T-cell (primary cell): ENCODE measurements around the gene SPATC1L. TPM values are rescaled to one million over a fixed set of nuclear protein-coding genes. Genes with fewer than 3 reads are reported as not detected.
A peak's percentile ranks its signal among the peaks of the same experiment; 100 is the strongest.

Source experiments
- ATAC-seq, 4 experiments: fragments of 200-7000 bp in 3 of 4; fragments of 150-1000 bp in 1 of 4; cut with Tn5 transposase; replicated peaks in 1 of 4; 1 replicate in 3 of 4; 2 replicates in 1 of 4; pipeline ENCODE4 v1.10.0; 2021; ENCODE audit warnings: moderate library complexity in 3 of 4, mild to moderate bottlenecking in 2 of 4, moderate number of reproducible peaks in 1 of 4
- CTCF ChIA-PET, 2 donors: fragments of 300-600 bp; sonication (Branson Sonifier 250); formaldehyde crosslinking; loops; one replicate each; lab custom pipeline; 2022; ENCODE audit warnings: antibody characterized with exemption in 2 of 2; lab: Charles Lee
- POLR2A ChIA-PET, 2 donors: fragments of 300-600 bp; sonication (Branson Sonifier 250); formaldehyde crosslinking; loops; one replicate each; lab custom pipeline; 2022; ENCODE audit warnings: antibody characterized with exemption in 2 of 2; lab: Charles Lee
- DNase-seq, 35 experiments: peaks; one replicate each; pipeline versions ENCODE4 v3.0.0 to v3.0.0-alpha.2; 2013 to 2023
- H3K27ac ChIP-seq: one replicate; pipeline ENCODE4 v1.5.1; 2013; ENCODE audit warnings: low read length
- H3K27me3 ChIP-seq, 2 experiments: replicated peaks in 1 of 2; 1 replicate in 1 of 2; 2 replicates in 1 of 2; pipeline versions ENCODE4 v1.6.1 to v1.7.0; 2013; ENCODE audit warnings: low read length in 1 of 2, mixed read lengths in 1 of 2; ENCODE audit not compliant: control insufficient read depth in 2 of 2, insufficient read depth in 2 of 2; ENCODE audit errors: extremely low read depth in 1 of 2
- H3K36me3 ChIP-seq, 2 donors: 1 replicate in 1 of 2; 2 replicates in 1 of 2; pipeline versions ENCODE4 v1.6.1 to v1.7.0; 2013; ENCODE audit warnings: low read length in 1 of 2; ENCODE audit not compliant: control insufficient read depth in 2 of 2, insufficient read depth in 1 of 2; ENCODE audit errors: extremely low read depth in 1 of 2
- H3K4me1 ChIP-seq, 2 experiments: 1 replicate in 1 of 2; 2 replicates in 1 of 2; pipeline versions ENCODE4 v1.6.1 to v1.7.0; 2013; ENCODE audit warnings: low read length in 2 of 2, mixed read lengths in 1 of 2; ENCODE audit not compliant: insufficient read depth in 2 of 2, control insufficient read depth in 1 of 2; ENCODE audit errors: extremely low read depth in 1 of 2
- H3K4me3 ChIP-seq, 2 donors: 1 replicate in 1 of 2; 2 replicates in 1 of 2; pipeline versions ENCODE4 v1.5.1 to v1.7.0; 2013; ENCODE audit warnings: mild to moderate bottlenecking in 2 of 2, low read length in 1 of 2, moderate library complexity in 1 of 2; ENCODE audit not compliant: control insufficient read depth in 1 of 2; ENCODE audit errors: extremely low read depth in 1 of 2
- H3K9me3 ChIP-seq: 2 replicates; pipeline ENCODE4 v1.7.0; 2013
- H3K27ac Mint-ChIP-seq, 2 donors: one replicate each; pipeline ENCODE4 v1.8.0; 2020 to 2021; ENCODE audit warnings: mild to moderate bottlenecking in 2 of 2, mixed read lengths in 2 of 2
- H3K27me3 Mint-ChIP-seq, 2 donors: one replicate each; pipeline ENCODE4 v1.8.0; 2021 to 2022; ENCODE audit warnings: mixed read lengths in 2 of 2
- H3K36me3 Mint-ChIP-seq: one replicate; pipeline ENCODE4 v1.8.0; 2021; ENCODE audit warnings: mixed read lengths
- H3K4me1 Mint-ChIP-seq, 3 donors: one replicate each; pipeline ENCODE4 v1.8.0; 2020 to 2022; ENCODE audit warnings: mixed read lengths in 3 of 3, mild to moderate bottlenecking in 1 of 3
- H3K4me3 Mint-ChIP-seq, 3 donors: one replicate each; pipeline ENCODE4 v1.8.0; 2020 to 2022; ENCODE audit warnings: mild to moderate bottlenecking in 3 of 3, mixed read lengths in 3 of 3, moderate library complexity in 3 of 3
- H3K9me3 Mint-ChIP-seq, 3 donors: one replicate each; pipeline ENCODE4 v1.8.0; 2020 to 2022; ENCODE audit warnings: mixed read lengths in 3 of 3
- WGBS: methylation state at CpG from one replicate; pipeline ENCODE4 v1.1.5; 2013; ENCODE audit warnings: missing lambda C conversion rate; ENCODE audit not compliant: insufficient coverage; 5-methylcytosine and 5-hydroxymethylcytosine counted together
- total RNA-seq, 35 experiments: library from RNA in 6 of 35; stranded (reverse) in 6 of 35; fragments of 120-200 nt in 1 of 35; gene quantifications; one replicate each; pipeline versions ENCODE4 v1.2.1 to v1.2.4 and lab custom pipeline; 2013 to 2026

The SPATC1L gene
- 10 to 100 TPM in 3 of 5 donors, 1 to 10 TPM in 2; 1.4 to 22.8 (median 12.5) TPM for total RNA-seq
- 3.7 TPM for total RNA-seq (2013)
- total RNA-seq (lab: John Stamatoyannopoulos, UW) = 0.23 to 15.2 (median 3.7) reads per million in 29 experiments

DNA sequence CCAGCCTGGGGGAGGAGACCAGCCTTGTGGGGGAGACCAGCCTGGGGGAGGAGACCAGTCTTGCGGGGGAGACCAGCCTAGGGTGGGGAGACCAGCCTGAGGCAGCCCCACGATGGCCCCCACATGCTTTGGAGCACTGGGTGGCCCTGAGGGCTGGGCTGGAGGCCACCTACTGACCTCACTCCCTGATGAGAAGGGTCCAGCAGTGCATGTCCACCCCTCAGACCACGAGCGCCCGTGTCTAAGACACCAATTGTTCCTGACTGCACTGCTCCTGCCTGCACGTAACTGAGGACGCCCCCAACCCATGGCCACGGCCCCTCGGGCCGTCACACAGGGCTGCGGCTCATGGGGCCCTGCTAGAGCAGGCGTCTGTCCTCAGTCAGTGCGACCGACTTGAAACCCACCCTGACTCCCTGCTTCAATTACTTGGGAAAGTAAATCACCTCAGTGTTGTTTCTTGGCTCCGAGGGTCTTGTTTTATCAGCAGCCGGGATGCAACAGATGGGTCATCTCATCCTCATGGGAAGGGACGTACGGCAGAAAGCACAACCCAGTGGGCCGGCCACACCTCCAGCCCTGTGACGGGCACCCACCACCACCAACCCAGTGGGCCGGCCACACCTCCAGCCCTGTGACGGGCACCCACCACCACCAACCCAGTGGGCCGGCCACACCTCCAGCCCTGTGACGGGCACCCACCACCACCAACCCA, at the start of gene SPATC1L:
Gene SPATC1L (minus strand): TSS at position 550 of the 715 bp plus-strand sequence. CDS start 1,643 bp downstream, outside the sequence.
- Mint-ChIP-seq H3K27ac (peak within 1 kb of the TSS; percentile 74 to 89), H3K27me3 (peaks cover 0 to 5% of the 10 kb centered on the region in 2 donors), H3K4me3 (peak within 1 kb of the TSS; percentile 67 to 84 (median 80)), H3K9me3 (no peaks in the 10 kb centered on the region), H3K36me3 (no peaks in the 10 kb centered on the region), H3K4me1 (peaks cover 6 to 12% (median 11%) of the 10 kb centered on the region in 3 donors)
- CTCF ChIA-PET = no interaction called here
- ATAC-seq = peak in 3 of 4 experiments; percentile 21 to 68 (median 60)
- Histone ChIP-seq H3K27me3 (peaks cover 0 to 24% of the 10 kb centered on the region in 2 experiments), H3K9me3 (no peaks in the 10 kb centered on the region), H3K4me3 (peak within 1 kb of the TSS; percentile 61 to 72), H3K4me1 (peaks cover 0 to 18% of the 10 kb centered on the region in 2 experiments), H3K36me3 (peaks cover 3 to 4% of the 10 kb centered on the region in 2 donors), H3K27ac (peak within 1 kb of the TSS; percentile 78)
- DNase-seq = peak in 17 of 35 experiments; percentile 9 to 64 (median 35)
- POLR2A ChIA-PET = no interaction called here
- 17% methylated on average over 11 of the region's 24 CpGs for WGBS

DNA sequence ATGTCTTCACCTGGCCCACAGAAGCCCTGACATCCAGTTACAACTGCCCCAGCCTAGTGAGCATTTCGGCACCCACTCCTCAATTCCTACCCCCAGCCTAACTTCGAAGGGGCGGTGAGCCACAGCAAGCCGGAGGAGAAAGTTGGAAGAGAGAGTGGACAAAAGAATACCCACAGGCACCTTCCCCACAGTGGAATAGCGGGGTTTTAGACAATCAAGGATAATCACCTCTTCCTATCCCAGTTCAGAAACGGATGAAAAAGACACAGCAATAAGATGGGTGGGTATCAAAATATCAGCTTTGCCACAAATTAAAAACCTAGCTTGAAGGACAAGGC, 45.6 kb upstream of the SPATC1L start:
- Mint-ChIP-seq H3K4me3 (peak overlapping the region; percentile 84 to 95 (median 90)), H3K4me1 (peaks cover 46 to 66% (median 63%) of the 10 kb centered on the region in 3 donors), H3K27ac (peak overlapping the region; percentile 34 to 70), H3K9me3 (no peaks in the 10 kb centered on the region), H3K36me3 (peaks cover 29% of the 10 kb centered on the region), H3K27me3 (no peaks in the 10 kb centered on the region)
- Histone ChIP-seq H3K27ac (peak overlapping the region; percentile 1), H3K4me3 (peak overlapping the region; percentile 50 to 64), H3K9me3 (no peaks in the 10 kb centered on the region), H3K36me3 (peaks cover 9% of the 10 kb centered on the region in 2 donors), H3K4me1 (peaks cover 2 to 37% of the 10 kb centered on the region in 2 experiments), H3K27me3 (no peaks in the 10 kb centered on the region)
- ChIA-PET POLR2A (no interaction called here), CTCF (interaction anchor here in 1 of 2 donors (1.3 kb wide), 1 partner anchor 10 kb away, joined by 5 read pairs; no protein-coding TSS in a partner anchor)
- DNase-seq (no peak), ATAC-seq (no peak)
- no CpG with 5 or more reads among the region's 6 CpGs for WGBS

DNA sequence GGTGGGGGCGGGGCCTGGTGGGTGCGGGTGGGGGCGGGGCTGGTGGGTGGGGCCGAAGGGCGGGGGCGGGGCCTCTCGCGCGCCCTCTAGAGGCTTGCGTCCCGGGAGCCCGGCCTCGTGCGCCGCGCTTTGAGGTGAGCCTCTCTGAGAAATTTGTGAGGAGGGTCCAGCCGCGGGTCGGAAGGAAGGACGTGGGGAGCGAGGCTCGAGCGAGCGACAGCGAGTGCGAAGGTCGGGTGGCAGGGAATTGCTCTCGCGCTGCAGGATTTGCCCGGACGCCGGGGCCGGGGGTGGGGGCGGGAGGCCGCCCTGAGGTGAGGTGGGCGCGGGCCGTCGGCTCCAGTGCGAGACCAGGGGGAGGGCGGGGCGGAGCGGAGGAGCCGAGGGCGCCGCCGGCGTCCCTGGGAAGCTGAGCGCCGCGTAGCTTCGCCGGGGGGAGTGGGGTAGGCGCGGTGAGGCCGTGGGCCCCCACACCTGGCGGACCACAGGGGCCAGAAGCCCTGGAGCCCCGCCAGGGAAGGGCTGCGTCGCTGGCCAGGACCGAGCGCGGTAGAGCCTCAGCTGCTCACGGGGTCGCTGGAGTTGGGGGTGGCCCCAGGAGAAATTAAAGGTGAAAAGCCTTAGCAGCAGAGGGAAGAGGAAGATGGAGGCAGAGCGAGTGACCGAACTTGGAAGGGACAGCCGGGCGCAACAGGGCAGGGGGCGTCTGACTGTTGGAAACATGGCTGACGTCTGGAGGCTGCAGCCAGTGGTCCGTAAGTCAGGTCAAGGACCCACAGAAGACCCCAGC, 45.1 kb upstream of the SPATC1L start:
- H3K4me3 ChIP-seq = peak overlapping the region; percentile 50 to 64
- Mint-ChIP-seq H3K36me3 (peaks cover 23% of the 10 kb centered on the region), H3K27me3 (no peaks in the 10 kb centered on the region), H3K4me3 (peak overlapping the region; percentile 84 to 95 (median 90)), H3K4me1 (peaks cover 46 to 68% (median 57%) of the 10 kb centered on the region in 3 donors), H3K9me3 (no peaks in the 10 kb centered on the region), H3K27ac (peak overlapping the region; percentile 96)
- no peaks in the 10 kb centered on the region for H3K27me3 ChIP-seq
- CTCF ChIA-PET = interaction anchor here in 1 of 2 donors (1.3 kb wide), 1 partner anchor 11 kb away, joined by 5 read pairs; no protein-coding TSS in a partner anchor
- POLR2A ChIA-PET = no interaction called here
- peaks cover 2 to 32% of the 10 kb centered on the region in 2 experiments for H3K4me1 ChIP-seq
- H3K27ac ChIP-seq = peak overlapping the region; percentile 1
- ATAC-seq = peak; percentile 39 to 56 (median 46)
- peaks cover 3 to 4% of the 10 kb centered on the region in 2 donors for H3K36me3 ChIP-seq
- DNase-seq = peak in 2 of 35 experiments; percentile 9 to 11
- no peaks in the 10 kb centered on the region for H3K9me3 ChIP-seq
- 3% methylated on average over 60 of the region's 72 CpGs for WGBS

DNA sequence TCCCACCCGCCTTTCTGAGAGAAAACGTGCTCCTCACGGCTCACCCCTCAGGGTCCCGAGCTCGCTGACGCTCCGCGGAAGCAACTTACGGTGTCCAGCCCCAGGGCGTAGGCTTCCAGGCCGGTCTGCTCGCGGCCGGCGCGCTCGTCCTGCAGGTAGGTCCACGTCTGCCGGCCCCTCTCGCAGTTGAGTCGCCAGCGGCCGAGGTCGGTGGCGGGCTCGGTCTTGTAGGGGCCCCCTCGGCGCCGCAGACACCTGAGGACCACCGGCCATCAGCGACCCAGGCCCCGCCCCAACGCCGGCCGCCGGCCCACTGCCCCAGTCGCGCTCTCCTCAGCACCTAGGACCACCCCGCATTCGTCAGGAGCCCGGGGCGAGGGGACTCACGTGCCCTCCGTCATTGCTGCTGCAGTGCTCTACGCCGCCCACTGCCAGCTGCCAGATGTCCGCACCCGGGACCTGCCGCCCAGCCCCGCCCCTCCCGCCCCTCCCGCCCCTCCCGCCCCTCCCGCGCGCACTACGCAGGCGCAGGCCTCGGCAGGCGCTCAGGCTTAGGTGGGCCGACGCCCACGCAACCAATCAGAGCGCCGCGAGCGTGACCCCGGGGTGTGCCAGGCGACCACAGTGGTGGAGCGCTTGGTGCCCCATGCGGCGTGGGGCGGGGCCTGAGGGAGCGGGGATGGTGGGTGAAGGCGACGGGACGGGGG, 44.2 kb upstream of the SPATC1L start, which contains the start of gene LSS:
Gene LSS (minus strand): TSS at position 430 of the 707 bp plus-strand sequence. CDS start 29 bp downstream, at position 401.
- H3K36me3 Mint-ChIP-seq = peaks cover 15% of the 10 kb centered on the region
- CTCF ChIA-PET = no interaction called here
- H3K4me1 ChIP-seq = peaks cover 2 to 31% of the 10 kb centered on the region in 2 experiments
- H3K9me3 Mint-ChIP-seq = no peaks in the 10 kb centered on the region
- POLR2A ChIA-PET = no interaction called here
- DNase-seq = peak; percentile 91 to 99 (median 97)
- peak within 1 kb of the TSS; percentile 1 for H3K27ac ChIP-seq
- H3K36me3 ChIP-seq = no peaks in the 10 kb centered on the region
- H3K4me1 Mint-ChIP-seq = peaks cover 42 to 66% (median 49%) of the 10 kb centered on the region in 3 donors
- WGBS = under 1% methylated on average over 44 of the region's 77 CpGs
- no peaks in the 10 kb centered on the region for H3K27me3 ChIP-seq
- peak within 1 kb of the TSS; percentile 96 for H3K27ac Mint-ChIP-seq
- no peaks in the 10 kb centered on the region for H3K27me3 Mint-ChIP-seq
- peak within 1 kb of the TSS; percentile 79 to 89 for H3K4me3 ChIP-seq
- peak within 1 kb of the TSS; percentile 84 to 95 (median 90) for H3K4me3 Mint-ChIP-seq
- no peaks in the 10 kb centered on the region for H3K9me3 ChIP-seq
- peak; percentile 97 for ATAC-seq

DNA sequence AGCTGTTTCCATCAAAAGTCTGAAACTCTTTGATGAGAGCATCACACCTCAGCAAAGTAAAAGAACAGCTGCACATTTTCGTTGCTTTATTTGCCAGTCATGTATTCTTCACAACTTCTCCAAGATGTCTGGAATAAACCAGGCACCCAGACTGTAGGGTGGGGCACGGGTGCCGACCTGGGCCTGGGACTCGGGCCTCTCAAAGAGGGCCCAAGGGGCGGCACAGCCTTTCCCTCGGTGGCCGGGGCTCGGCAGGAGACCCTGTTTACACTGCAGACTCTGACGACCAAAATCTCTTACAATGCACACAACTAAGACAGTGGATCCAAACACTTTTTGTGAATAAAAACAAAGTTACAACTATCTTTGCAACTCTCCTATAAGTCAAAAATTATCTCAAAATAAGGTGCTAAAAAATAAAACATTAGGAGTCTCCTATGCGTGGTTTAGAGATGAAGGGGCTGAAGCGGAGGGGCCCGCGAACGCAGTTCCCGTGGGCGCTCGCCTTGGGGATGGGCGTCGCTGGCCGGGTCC, 43.6 kb upstream of the SPATC1L start:
- H3K27me3 ChIP-seq = no peaks in the 10 kb centered on the region
- H3K27ac Mint-ChIP-seq = peak overlapping the region; percentile 44 to 59
- peak overlapping the region; percentile 79 to 89 for H3K4me3 ChIP-seq
- no peaks in the 10 kb centered on the region for H3K9me3 ChIP-seq
- H3K36me3 Mint-ChIP-seq = peaks cover 10% of the 10 kb centered on the region
- peaks cover 0 to 1% of the 10 kb centered on the region in 2 donors for H3K36me3 ChIP-seq
- WGBS = 0% methylated on average over 16 of the region's 20 CpGs
- H3K4me1 ChIP-seq = peaks cover 2 to 31% of the 10 kb centered on the region in 2 experiments
- H3K27me3 Mint-ChIP-seq = no peaks in the 10 kb centered on the region
- ChIA-PET POLR2A (no interaction called here), CTCF (no interaction called here)
- H3K4me1 Mint-ChIP-seq = peaks cover 42 to 61% (median 46%) of the 10 kb centered on the region in 3 donors
- H3K27ac ChIP-seq = no peak overlapping the region
- H3K4me3 Mint-ChIP-seq = peak overlapping the region; percentile 78 to 84 (median 83)
- DNase-seq = peak in 2 of 35 experiments; percentile 10 to 17
- H3K9me3 Mint-ChIP-seq = no peaks in the 10 kb centered on the region
- no peak for ATAC-seq
